ENCODE data around the gene DHX16.
A peak's percentile ranks its signal among the peaks of the same experiment; 100 is the strongest.
"Not testable (repeated sequence)": the region's sequence is repeated elsewhere in the genome, so short reads cannot be mapped to it uniquely, and the experiment has no call there.

Gene DHX16
- 77.5 to 132 (median 107) reads per million in 9 experiments for total RNA-seq

GRCh38 chr6:30672445-30673253 is at the start of gene DHX16:
Gene DHX16 (minus strand): TSS chr6:30673006. CDS start chr6:30672841, 165 bp downstream.
- peak; percentile 79 for ATAC-seq (replicated peaks)
- H3K27ac Mint-ChIP-seq: peak within 1 kb of the TSS; percentile 92 to 93
- peaks cover 44% of the 10 kb centered on the region for H3K36me3 Mint-ChIP-seq (ENCODE audit: insufficient read depth)

GRCh38 chr6:30722025-30722279 is 49.1 kb upstream of the DHX16 start:
- ATAC-seq (replicated peaks); H3K9me3 Mint-ChIP-seq; H3K27me3 Mint-ChIP-seq; DNase-seq: not testable (repeated sequence)
- Mint-ChIP-seq H3K4me1 (ENCODE audit: low read depth in 2 of 2) (peaks cover 42 to 45% of the 10 kb centered on the region in 2 donors), H3K27ac (peak overlapping the region; percentile 81 to 91), H3K4me3 (peak overlapping the region; percentile 97 to 99), H3K36me3 (ENCODE audit: insufficient read depth) (peaks cover 67% of the 10 kb centered on the region)

More at GRCh38 chr6:30672445-30673253, at the start of gene DHX16:
- DNase-seq: peak; percentile 83 to 88 (median 86)
- peak within 1 kb of the TSS; percentile 87 to 93 for H3K4me3 Mint-ChIP-seq
- H3K27me3 Mint-ChIP-seq: no peaks in the 10 kb centered on the region
- no peaks in the 10 kb centered on the region for H3K9me3 Mint-ChIP-seq
- H3K4me1 Mint-ChIP-seq (ENCODE audit: low read depth in 2 of 2): peaks cover 28 to 30% of the 10 kb centered on the region in 2 donors

- peak; percentile 40 for ATAC-seq (replicated peaks)
- Mint-ChIP-seq H3K27ac (peak overlapping the region; percentile 81 to 91), H3K36me3 (ENCODE audit: insufficient read depth) (peaks cover 67% of the 10 kb centered on the region), H3K27me3 (no peaks in the 10 kb centered on the region), H3K4me1 (ENCODE audit: low read depth in 2 of 2) (peaks cover 48 to 50% of the 10 kb centered on the region in 2 donors), H3K9me3 (peaks cover 0 to 9% of the 10 kb centered on the region in 2 donors), H3K4me3 (peak overlapping the region; percentile 97 to 99)
- DNase-seq: peak; percentile 93 to 95 (median 93)
These were observed 48.6 kb upstream of the DHX16 start for GRCh38 chr6:30721198-30722024.

GRCh38 chr6:30720738-30721197 is 48.0 kb upstream of the DHX16 start:
- ATAC-seq (replicated peaks) (no peak), DNase-seq (peak; percentile 42 to 55 (median 46))
- Mint-ChIP-seq H3K4me1 (ENCODE audit: low read depth in 2 of 2) (peaks cover 48 to 55% of the 10 kb centered on the region in 2 donors), H3K27ac (peak overlapping the region; percentile 81 to 91), H3K4me3 (peak overlapping the region; percentile 97 to 99), H3K9me3 (peaks cover 0 to 9% of the 10 kb centered on the region in 2 donors), H3K27me3 (no peaks in the 10 kb centered on the region), H3K36me3 (ENCODE audit: insufficient read depth) (peaks cover 67% of the 10 kb centered on the region)

GRCh38 chr6:30719791-30720737 is 47.3 kb upstream of the DHX16 start, which contains the start of gene TUBB:
Gene TUBB (plus strand): TSS chr6:30720352. CDS start chr6:30720507, 155 bp downstream.
- Mint-ChIP-seq H3K27me3 (no peaks in the 10 kb centered on the region), H3K36me3 (ENCODE audit: insufficient read depth) (peaks cover 64% of the 10 kb centered on the region), H3K4me3 (peak within 1 kb of the TSS; percentile 97 to 99), H3K27ac (peak within 1 kb of the TSS; percentile 81 to 91), H3K9me3 (peaks cover 0 to 9% of the 10 kb centered on the region in 2 donors), H3K4me1 (ENCODE audit: low read depth in 2 of 2) (peaks cover 46 to 57% of the 10 kb centered on the region in 2 donors)
- ATAC-seq (replicated peaks) (peak; percentile 59), DNase-seq (peak; percentile 86 to 91 (median 90))

- Mint-ChIP-seq H3K4me3 (peak overlapping the region; percentile 97 to 99), H3K4me1 (ENCODE audit: low read depth in 2 of 2) (peaks cover 40 to 54% of the 10 kb centered on the region in 2 donors), H3K27me3 (no peaks in the 10 kb centered on the region), H3K9me3 (peaks cover 0 to 9% of the 10 kb centered on the region in 2 donors), H3K27ac (peak overlapping the region; percentile 81 to 91), H3K36me3 (ENCODE audit: insufficient read depth) (peaks cover 64% of the 10 kb centered on the region)
- DNase-seq: no peak
- ATAC-seq (replicated peaks): no peak
These were observed 46.5 kb upstream of the DHX16 start for GRCh38 chr6:30719356-30719755.

- peaks cover 51% of the 10 kb centered on the region for H3K36me3 Mint-ChIP-seq (ENCODE audit: insufficient read depth)
- peaks cover 35 to 48% of the 10 kb centered on the region in 2 donors for H3K4me1 Mint-ChIP-seq (ENCODE audit: low read depth in 2 of 2)
These were observed 45.3 kb upstream of the DHX16 start for GRCh38 chr6:30717845-30718720.

GRCh38 chr6:30717129-30717844 is 44.5 kb upstream of the DHX16 start, which contains the start of gene MDC1:
Gene MDC1 (minus strand): TSS chr6:30717281. CDS start chr6:30715175, 2,106 bp downstream.
- Mint-ChIP-seq H3K27me3 (no peaks in the 10 kb centered on the region), H3K36me3 (ENCODE audit: insufficient read depth) (peaks cover 43% of the 10 kb centered on the region), H3K4me1 (ENCODE audit: low read depth in 2 of 2) (peaks cover 36 to 45% of the 10 kb centered on the region in 2 donors), H3K9me3 (peaks cover 0 to 9% of the 10 kb centered on the region in 2 donors), H3K4me3 (peak within 1 kb of the TSS; percentile 83 to 92), H3K27ac (peak within 1 kb of the TSS; percentile 96 to 98)
- DNase-seq (peak; percentile 96 to 98 (median 97)), ATAC-seq (replicated peaks) (peak; percentile 73)

More at GRCh38 chr6:30717845-30718720, 45.3 kb upstream of the DHX16 start:
- not testable (repeated sequence) for DNase-seq; H3K9me3 Mint-ChIP-seq; ATAC-seq (replicated peaks); H3K27me3 Mint-ChIP-seq
- Mint-ChIP-seq H3K4me3 (peak overlapping the region; percentile 83 to 92), H3K27ac (peak overlapping the region; percentile 96 to 98)

- Mint-ChIP-seq H3K27me3 (no peaks in the 10 kb centered on the region), H3K4me1 (ENCODE audit: low read depth in 2 of 2) (peaks cover 37 to 43% of the 10 kb centered on the region in 2 donors), H3K4me3 (peak overlapping the region; percentile 83 to 92), H3K27ac (peak overlapping the region; percentile 96 to 98), H3K9me3 (peaks cover 0 to 9% of the 10 kb centered on the region in 2 donors), H3K36me3 (ENCODE audit: insufficient read depth) (peaks cover 39% of the 10 kb centered on the region)
- no peak for DNase-seq
- no peak for ATAC-seq (replicated peaks)
These were observed 44.0 kb upstream of the DHX16 start for GRCh38 chr6:30716879-30717128.

- DNase-seq: no peak
- H3K9me3 Mint-ChIP-seq: peaks cover 0 to 9% of the 10 kb centered on the region in 2 donors
- no peak overlapping the region for H3K4me3 Mint-ChIP-seq
- H3K4me1 Mint-ChIP-seq (ENCODE audit: low read depth in 2 of 2): peaks cover 28 to 33% of the 10 kb centered on the region in 2 donors
- H3K36me3 Mint-ChIP-seq (ENCODE audit: insufficient read depth): peaks cover 31% of the 10 kb centered on the region
- H3K27ac Mint-ChIP-seq: no peak overlapping the region
- H3K27me3 Mint-ChIP-seq: no peaks in the 10 kb centered on the region
- ATAC-seq (replicated peaks): no peak
These were observed 41.5 kb upstream of the DHX16 start for GRCh38 chr6:30714263-30714662.

- Mint-ChIP-seq H3K4me1 (ENCODE audit: low read depth in 2 of 2) (peaks cover 25 to 34% of the 10 kb centered on the region in 2 donors), H3K27ac (peak overlapping the region; percentile 65 to 78), H3K27me3 (no peaks in the 10 kb centered on the region), H3K4me3 (peak overlapping the region; percentile 21 to 68), H3K9me3 (peaks cover 0 to 9% of the 10 kb centered on the region in 2 donors), H3K36me3 (ENCODE audit: insufficient read depth) (peaks cover 31% of the 10 kb centered on the region)
- no peak for ATAC-seq (replicated peaks)
- DNase-seq: no peak
These were observed 39.7 kb upstream of the DHX16 start for GRCh38 chr6:30712441-30712945.

Measured in effector memory CD8-positive, alpha-beta T cell (primary cell).